Endodermal cell (in vitro differentiated cells): Measurements from ENCODE around the gene SLC66A3. TPM values are rescaled to one million over a fixed set of nuclear protein-coding genes. Genes with fewer than 3 reads are reported as not detected.

Experiments used
- DNase-seq: peaks from one replicate; pipeline ENCODE4 v3.0.0-alpha.2; 2017
- H3K27ac ChIP-seq: 2 replicates; pipeline ENCODE4 v1.5.1; 2013; ENCODE audit warnings: mild to moderate bottlenecking, low read depth, low read length, moderate library complexity
- H3K27me3 ChIP-seq: 2 replicates; pipeline ENCODE4 v1.6.1; 2013; ENCODE audit warnings: mild to moderate bottlenecking, low read length, moderate library complexity; ENCODE audit not compliant: insufficient read depth, control insufficient read depth, poor library complexity, severe bottlenecking
- H3K36me3 ChIP-seq: 2 replicates; pipeline ENCODE4 v1.7.0; 2013; ENCODE audit warnings: mild to moderate bottlenecking, low read length, moderate library complexity; ENCODE audit not compliant: control insufficient read depth, insufficient read depth
- H3K4me1 ChIP-seq: one replicate; pipeline ENCODE4 v1.7.0; 2013; ENCODE audit warnings: low read length; ENCODE audit not compliant: control insufficient read depth, insufficient read depth
- H3K4me3 ChIP-seq: 2 replicates; pipeline ENCODE4 v1.5.1; 2013; ENCODE audit warnings: mild to moderate bottlenecking, low read length, moderate library complexity
- H3K9ac ChIP-seq: 2 replicates; pipeline ENCODE4 v1.6.1; 2013; ENCODE audit warnings: mild to moderate bottlenecking, low read length, moderate library complexity; ENCODE audit not compliant: poor library complexity, severe bottlenecking; ENCODE audit errors: extremely low read depth
- H3K9me3 ChIP-seq: 2 replicates; pipeline ENCODE4 v1.6.1; 2013; ENCODE audit warnings: mild to moderate bottlenecking, low read length, moderate library complexity; ENCODE audit not compliant: control insufficient read depth
- H3K27ac Mint-ChIP-seq: 2 replicates; pipeline ENCODE4 v1.8.0; 2020; ENCODE audit warnings: mixed read lengths
- H3K27me3 Mint-ChIP-seq: 2 replicates; pipeline ENCODE4 v1.8.0; 2021; ENCODE audit warnings: mild to moderate bottlenecking, mixed read lengths; ENCODE audit not compliant: insufficient read depth
- H3K36me3 Mint-ChIP-seq: 2 replicates; pipeline ENCODE4 v1.8.0; 2020; ENCODE audit warnings: low read depth, mixed read lengths
- H3K4me1 Mint-ChIP-seq: 2 replicates; pipeline ENCODE4 v1.8.0; 2020; ENCODE audit warnings: mixed read lengths
- H3K4me3 Mint-ChIP-seq: 2 replicates; pipeline ENCODE4 v1.8.0; 2020; ENCODE audit warnings: mild to moderate bottlenecking, moderate library complexity, mixed read lengths
- H3K9me3 Mint-ChIP-seq: 2 replicates; pipeline ENCODE4 v1.8.0; 2020; ENCODE audit warnings: mild to moderate bottlenecking, mixed read lengths
- CTCF ChIP-seq: fragments of 200-600 bp; sonication (generic); conservative IDR thresholded peaks from 2 replicates; pipeline ENCODE4 v1.5.0; 2021; ENCODE audit warnings: antibody characterized with exemption, mild to moderate bottlenecking
- WGBS, 2 experiments: methylation state at CpG; one replicate each; pipeline versions ENCODE4 v1.1.5 to v1.1.7; 2013; ENCODE audit warnings: missing lambda C conversion rate in 2 of 2, mixed read lengths in 1 of 2; ENCODE audit not compliant: insufficient coverage in 1 of 2, insufficient read length in 1 of 2; 5-methylcytosine and 5-hydroxymethylcytosine counted together
- total RNA-seq, 2 donors: library from RNA; stranded (reverse); fragmentation: NEBNext Ultra II Directional in 1 of 2; extraction: Animal tissue kit (Norgen Biotek cat#: 25700) in 1 of 2; gene quantifications; 2 replicates in 1 of 2; 3 replicates in 1 of 2; pipeline ENCODE4 v1.2.1, GENCODE V29; 2021

The SLC66A3 gene
- total RNA-seq, 2 donors from 2014 or later: 14.4 to 17.5 TPM

- TF ChIP-seq CTCF: no peak
- H3K9ac ChIP-seq: no peak overlapping the region
- H3K9me3 ChIP-seq: no peaks in the 10 kb centered on the region
- peaks cover 87% of the 10 kb centered on the region for H3K36me3 ChIP-seq
- no peak for DNase-seq
- H3K27me3 ChIP-seq: no peaks in the 10 kb centered on the region
- H3K4me3 ChIP-seq: no peak overlapping the region
- Mint-ChIP-seq H3K4me3 (no peak overlapping the region), H3K36me3 (peaks cover 74% of the 10 kb centered on the region), H3K27ac (no peak overlapping the region), H3K9me3 (peaks cover 2% of the 10 kb centered on the region), H3K4me1 (no peaks in the 10 kb centered on the region), H3K27me3 (no peaks in the 10 kb centered on the region)
- no peak overlapping the region for H3K27ac ChIP-seq
- 83 to 91% methylated on average over 1 to 2 of the region's 3 CpGs for WGBS, 2 experiments
- no peaks in the 10 kb centered on the region for H3K4me1 ChIP-seq
Measured at GRCh38 chr2:11215407-11215806, 60.1 kb downstream of the SLC66A3 start.

GRCh38 chr2:11220445-11220844, 65.2 kb downstream of the SLC66A3 start:
- 94 to 100% methylated on average over 2 of the region's 2 CpGs for WGBS, 2 experiments
- H3K36me3 ChIP-seq: peaks cover 68% of the 10 kb centered on the region
- no peak for TF ChIP-seq CTCF

GRCh38 chr2:11222845-11223244, 67.6 kb downstream of the SLC66A3 start:
- Mint-ChIP-seq H3K4me3 (no peak overlapping the region), H3K27me3 (no peaks in the 10 kb centered on the region), H3K9me3 (peaks cover 2% of the 10 kb centered on the region), H3K27ac (no peak overlapping the region), H3K4me1 (peaks cover 6% of the 10 kb centered on the region), H3K36me3 (peaks cover 28% of the 10 kb centered on the region)
- Histone ChIP-seq H3K27ac (no peak overlapping the region), H3K9ac (no peak overlapping the region), H3K4me1 (no peaks in the 10 kb centered on the region), H3K36me3 (peaks cover 66% of the 10 kb centered on the region), H3K27me3 (no peaks in the 10 kb centered on the region), H3K9me3 (no peaks in the 10 kb centered on the region), H3K4me3 (no peak overlapping the region)
- 88 to 93% methylated on average over 2 to 5 of the region's 5 CpGs for WGBS, 2 experiments
- no peak for DNase-seq
- TF ChIP-seq CTCF: no peak

More at GRCh38 chr2:11220445-11220844, 65.2 kb downstream of the SLC66A3 start:
- peaks cover 36% of the 10 kb centered on the region for H3K36me3 Mint-ChIP-seq
- no peak overlapping the region for H3K4me3 Mint-ChIP-seq
- Histone ChIP-seq H3K4me3 (no peak overlapping the region), H3K9me3 (no peaks in the 10 kb centered on the region), H3K9ac (no peak overlapping the region), H3K4me1 (no peaks in the 10 kb centered on the region), H3K27ac (no peak overlapping the region), H3K27me3 (no peaks in the 10 kb centered on the region)
- peaks cover 2% of the 10 kb centered on the region for H3K9me3 Mint-ChIP-seq
- peaks cover 6% of the 10 kb centered on the region for H3K4me1 Mint-ChIP-seq
- DNase-seq: no peak
- H3K27ac Mint-ChIP-seq: no peak overlapping the region
- no peaks in the 10 kb centered on the region for H3K27me3 Mint-ChIP-seq
